Measurements from ENCODE around the gene PKLR.
"Not testable (repeated sequence)": the region's sequence is repeated elsewhere in the genome, so short reads cannot be mapped to it uniquely, and the experiment has no call there.

PKLR gene

DNA sequence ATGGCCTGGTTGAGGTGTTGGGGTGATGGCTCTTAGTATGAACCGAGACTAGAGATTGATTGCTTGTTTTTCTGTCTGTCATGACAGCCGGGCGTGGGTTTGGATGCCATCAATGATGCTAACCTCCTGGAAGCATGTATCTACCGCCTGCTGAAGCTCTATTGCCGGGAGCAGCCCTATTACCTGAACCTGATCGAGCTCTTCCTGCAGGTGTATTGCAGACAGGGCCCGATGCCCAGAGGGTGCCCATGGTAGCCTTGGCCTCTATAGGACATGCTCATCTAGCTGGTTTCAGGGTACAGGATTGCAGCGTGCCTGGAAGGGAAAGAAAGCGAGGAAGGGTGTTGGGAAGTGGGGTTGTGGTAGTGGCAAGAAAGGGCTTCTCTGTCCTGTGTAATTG, 16.8 kb upstream of the PKLR start:
- no peak for DNase-seq (ENCODE audit: low spot score)

DNA sequence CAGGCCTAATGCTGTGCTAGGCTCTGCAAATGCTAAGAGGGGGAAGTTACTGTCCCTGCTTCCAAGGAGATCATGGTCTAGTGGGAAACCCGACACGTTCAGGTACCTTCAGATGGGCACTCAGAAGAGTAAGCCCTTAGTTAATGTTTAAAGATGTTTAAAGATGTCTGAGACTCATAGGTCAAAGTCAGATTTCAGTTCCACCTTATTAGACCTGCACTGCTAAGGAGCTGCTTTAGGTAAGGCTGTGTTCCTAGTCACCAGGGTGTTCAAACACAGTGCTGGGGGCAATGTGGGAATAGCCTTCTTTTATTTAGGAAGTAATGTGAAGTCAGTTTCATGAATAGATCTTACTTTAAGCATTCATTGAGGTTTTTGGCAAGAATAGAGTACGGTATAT, 15.7 kb upstream of the PKLR start:
- DNase-seq (ENCODE audit: low spot score), result no peak

DNA sequence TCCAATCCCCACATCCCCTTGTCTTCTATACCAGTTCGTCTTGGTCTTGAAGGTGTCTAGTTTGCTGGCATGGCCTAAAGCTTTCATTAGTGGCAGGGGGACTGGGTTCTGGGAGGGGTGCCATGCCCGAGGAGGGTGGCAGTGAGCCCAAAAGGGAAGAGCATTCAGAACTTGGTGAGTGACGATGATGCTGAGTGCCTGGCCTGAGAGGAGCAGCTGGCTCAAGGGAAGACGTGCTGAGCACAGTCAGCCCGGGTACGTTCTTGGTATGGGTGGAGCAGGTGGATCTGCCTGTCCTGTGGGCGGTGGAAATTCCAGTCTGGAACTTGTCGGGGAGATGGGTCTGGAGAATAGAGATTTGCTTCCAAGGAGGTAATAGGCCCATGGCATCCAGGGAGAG, 12.0 kb upstream of the PKLR start:
- DNase-seq (ENCODE audit: low spot score), result no peak

DNA sequence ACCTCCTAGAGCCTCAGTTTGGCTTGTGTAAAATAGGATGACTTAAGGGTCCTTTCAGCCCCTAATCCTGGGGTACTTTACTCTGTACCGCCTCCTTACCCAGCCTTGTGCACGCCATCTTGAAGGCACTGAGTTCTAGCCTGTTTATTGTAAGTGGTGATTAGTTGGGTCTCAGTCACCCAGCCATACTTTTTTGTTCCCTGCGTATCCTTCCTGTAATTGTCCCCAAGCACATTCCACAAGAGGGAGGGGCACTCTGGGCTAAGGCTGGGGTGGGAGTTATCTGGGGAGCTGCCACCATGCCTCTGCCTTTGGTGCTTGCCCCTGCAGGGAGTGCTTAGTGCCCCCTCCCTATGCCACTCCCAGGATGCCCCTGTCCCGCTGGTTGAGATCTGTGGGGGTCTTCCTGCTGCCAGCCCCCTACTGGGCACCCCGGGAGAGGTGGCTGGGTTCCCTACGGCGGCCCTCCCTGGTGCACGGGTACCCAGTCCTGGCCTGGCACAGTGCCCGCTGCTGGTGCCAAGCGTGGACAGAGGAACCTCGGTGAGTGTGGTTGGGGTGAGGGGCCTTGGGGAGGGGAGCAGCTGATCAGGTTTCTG, 8.3 kb upstream of the PKLR start:
- DNase-seq (ENCODE audit: low spot score), result no peak

DNA sequence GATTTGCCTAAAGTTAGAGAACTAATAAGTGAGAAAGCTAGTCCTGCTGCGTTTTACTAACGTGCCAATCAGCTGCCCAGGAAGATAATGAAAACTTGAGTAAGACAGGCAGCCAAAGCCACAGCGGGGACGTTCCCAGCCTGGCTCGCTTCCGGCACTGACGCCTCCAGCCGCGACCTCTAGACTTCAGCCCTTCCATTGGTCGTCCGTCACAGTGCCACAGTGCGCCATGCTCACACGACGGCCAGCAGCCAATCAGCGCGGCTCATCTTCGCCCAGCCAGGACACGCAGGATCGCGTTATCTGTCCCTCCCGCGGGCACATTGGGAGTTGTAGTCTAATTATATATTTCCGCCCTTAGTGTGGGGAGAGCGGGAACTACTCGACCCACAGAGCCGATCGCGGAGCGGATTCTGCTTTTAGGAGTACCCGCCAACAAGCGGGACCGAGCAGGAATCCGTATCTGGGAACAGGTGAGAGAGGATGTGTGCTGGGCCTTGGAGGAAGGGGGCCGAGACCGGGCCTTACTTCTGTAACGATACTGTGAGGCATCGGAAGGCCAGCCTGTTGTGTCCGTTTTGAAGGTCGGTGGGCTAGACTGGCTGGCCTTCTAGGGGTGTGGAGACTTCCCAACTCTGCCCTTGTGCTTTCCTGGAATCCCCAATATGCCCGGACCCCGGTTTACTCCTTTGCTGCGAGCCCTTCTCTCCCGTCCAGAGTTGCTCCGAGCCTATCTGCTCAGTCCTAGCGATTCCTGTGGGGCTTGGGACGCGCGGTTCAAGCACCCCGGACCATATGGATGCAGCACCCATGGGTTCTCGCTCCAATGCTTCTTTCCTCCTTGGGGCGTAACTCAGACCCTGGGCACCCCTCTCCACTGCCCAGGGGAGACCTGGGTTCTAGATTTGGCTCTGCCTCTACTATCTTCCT, 7.5 kb upstream of the PKLR start, which contains the start of gene FDPS:
Gene FDPS (plus strand): TSS at position 374 of the 930 bp plus-strand sequence. CDS start 924 bp downstream, outside the sequence.
- peak; percentile 99 for DNase-seq (ENCODE audit: low spot score)

DNA sequence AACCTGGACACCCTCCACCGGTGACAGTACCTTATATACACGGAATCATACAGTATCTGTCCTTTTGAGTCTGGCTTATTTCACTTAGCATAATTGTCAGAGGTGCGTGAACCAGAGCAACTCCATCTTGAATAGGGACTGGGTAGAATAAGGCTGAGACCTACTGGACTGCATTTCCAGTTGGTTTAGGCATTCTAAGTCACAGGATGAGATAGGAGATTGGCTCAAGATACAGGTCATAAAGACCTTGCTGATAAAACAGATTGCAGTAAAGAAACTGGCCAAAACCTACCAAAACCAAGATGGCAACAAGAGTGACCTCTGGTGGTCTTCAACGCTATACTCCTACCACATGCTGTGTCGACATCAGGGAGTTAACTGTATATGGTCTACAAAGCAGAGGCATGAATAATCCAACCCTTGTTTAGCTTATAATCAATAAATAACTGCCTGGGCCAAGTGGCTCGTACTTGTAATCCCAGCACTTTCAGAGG, 6.1 kb upstream of the PKLR start:
- DNase-seq (ENCODE audit: low spot score), result no peak

DNA sequence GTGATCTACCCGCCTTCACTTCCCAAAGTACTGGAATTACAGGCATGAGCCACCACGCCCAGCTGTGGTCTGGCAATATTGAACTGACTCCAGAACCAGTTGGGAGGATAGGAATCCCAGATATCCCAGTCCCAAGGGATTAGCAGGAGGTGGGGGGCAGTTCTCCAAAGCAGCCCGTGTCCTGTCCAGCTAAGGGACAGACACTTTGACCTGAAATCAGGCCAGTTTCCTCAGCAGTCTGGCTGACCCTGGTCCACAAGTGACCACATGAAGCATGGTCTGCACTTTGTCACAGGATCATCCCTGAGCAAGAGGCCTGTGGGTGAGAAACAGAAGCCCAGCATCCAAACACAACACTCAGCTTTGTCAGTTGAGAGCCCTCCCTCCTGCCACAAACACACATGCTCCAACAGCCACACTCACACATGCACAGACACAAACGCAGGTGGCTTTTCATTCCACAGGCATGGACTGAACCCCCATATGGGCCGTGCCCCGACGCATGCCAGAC, 4.7 kb upstream of the PKLR start:
- DNase-seq (ENCODE audit: low spot score), result peak; percentile 56

DNA sequence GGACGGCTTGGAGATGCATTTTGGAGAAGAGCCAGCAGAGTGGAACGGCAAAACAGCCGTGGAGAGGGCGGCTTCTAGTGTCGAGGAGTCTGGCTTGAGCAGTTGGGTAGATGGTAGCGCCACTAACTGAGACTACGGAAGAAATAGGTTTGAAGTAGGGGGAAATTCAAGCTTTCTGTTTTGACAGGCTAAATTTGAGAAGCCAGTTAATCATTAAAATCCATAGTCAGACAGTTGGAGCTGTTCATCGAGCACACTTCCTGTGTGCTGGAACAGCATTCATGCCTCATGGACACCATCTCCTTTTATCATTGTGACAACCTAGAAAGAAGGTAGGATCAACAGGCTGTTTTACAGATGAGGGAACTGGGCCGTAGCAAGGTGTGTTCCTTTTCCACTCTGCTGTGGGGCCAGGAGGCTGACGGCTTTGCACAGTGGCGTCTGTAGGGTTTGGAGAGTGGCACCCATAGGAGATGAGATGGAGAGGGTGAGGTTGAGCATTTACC, 3.4 kb upstream of the PKLR start:
- DNase-seq (ENCODE audit: low spot score), result no peak

DNA sequence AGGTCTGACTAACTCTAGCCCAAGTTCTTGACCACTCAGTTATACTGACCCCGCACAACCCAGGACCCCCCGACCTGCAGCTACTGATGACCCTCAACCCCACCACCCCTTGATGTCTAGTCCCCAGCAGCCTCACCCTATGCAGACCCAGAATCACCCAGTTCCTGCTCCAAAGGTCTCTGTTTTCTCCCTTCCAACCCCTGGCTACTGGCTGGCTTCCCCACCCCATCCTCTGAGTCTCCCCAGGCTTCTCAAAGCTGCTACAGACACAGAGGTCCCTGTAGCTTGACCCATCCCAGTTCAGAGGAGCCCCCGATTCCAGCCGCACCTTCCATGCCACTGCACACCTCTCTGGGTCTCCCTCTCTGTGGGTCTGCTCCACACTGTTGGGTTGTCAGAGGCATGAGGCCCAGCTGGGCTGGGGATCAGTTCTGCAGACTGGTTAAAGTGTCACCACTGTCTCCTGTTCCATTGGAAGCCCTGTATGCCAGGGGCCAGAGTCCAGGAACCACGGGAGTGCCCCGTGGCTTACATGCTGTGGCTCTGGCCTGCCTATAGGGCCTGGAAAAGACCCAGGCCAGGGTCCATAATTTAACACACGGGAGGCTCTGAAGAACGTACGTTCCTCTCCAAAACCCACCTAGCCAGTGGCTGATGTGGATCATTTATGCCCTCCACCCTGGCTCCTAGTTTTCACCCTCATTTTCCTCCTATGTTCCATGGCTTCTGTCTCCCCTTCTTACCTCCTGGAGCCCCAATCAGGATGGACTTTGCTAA, 497 bp downstream of the PKLR start:
- DNase-seq (ENCODE audit: low spot score), result no peak

DNA sequence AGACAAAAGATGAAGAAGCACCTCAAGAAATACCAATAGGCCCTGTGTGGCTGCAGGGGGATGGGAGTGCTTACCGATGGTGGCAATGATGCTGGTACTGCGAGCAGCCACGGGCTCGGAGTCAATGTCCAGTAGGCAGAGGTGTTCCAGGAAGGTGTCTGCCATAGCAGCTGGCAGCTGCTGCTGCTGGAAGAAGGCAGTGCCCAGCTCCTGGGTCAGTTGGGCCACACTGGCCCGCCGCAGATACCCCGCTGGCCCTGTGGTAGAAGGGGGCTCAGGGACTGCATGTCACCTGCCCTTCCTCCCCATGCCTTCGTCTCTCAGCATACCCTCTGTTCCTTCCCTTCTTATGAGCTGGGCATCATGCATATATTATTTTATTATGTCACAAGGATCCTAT, 1.2 kb downstream of the PKLR start:
- DNase-seq (ENCODE audit: low spot score), result no peak

DNA sequence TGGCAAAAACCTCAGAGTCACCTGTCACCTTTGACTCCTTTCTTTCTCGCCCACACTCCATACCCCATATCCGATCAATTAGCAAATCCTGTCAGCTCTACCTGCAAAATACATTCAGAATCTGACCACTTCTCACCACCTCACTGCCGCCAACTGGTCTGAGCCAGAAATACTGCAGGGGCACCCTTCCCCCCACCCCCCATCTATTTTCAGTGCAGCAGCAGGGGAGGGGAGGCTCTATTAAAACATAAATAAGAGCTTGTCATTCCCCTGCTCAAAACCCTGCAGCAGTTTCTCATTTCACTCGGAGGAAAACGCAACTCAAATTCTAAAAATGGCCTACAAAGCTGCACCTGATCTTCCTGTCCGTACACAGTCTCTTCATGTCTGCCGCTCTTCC, 3.9 kb downstream of the PKLR start:
- no peak for DNase-seq (ENCODE audit: low spot score)

DNA sequence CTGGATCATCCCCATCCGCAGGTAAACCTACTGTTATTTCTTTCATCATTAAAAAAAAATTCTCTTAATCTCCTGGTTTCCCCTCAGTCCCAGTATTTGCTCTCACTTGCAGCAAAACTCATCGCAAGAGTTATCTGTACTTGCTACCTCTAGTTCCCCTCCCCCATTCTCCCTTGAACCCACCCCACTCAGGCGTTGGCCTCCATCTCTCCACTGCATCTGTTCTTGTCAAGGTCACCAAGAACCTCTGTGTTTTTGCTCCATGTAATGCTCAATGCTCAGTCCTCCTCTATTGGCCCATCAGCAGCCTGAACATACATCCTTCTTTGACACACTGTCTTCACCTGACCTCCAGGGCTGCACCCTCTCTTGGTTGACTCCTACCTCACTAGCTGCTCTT, 4.6 kb downstream of the PKLR start:
- no peak for DNase-seq (ENCODE audit: low spot score)

DNA sequence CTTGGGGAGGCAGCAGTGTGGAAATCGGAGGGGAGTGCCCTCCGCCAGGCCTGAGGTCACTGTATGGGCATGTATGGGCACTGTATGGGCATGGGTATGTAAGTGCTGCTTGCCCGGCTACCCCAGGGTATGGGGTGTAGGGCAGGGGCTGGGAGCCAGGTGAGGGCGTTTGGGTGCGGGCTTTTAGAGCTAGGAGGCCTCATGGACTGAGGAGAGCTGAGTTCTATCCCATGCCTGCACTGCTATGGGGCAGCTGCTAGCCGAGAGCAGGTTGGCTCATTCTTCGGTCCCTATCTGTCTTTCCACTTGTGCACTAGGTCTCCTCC, 5.3 kb downstream of the PKLR start:
- DNase-seq (ENCODE audit: low spot score), result no peak

DNA sequence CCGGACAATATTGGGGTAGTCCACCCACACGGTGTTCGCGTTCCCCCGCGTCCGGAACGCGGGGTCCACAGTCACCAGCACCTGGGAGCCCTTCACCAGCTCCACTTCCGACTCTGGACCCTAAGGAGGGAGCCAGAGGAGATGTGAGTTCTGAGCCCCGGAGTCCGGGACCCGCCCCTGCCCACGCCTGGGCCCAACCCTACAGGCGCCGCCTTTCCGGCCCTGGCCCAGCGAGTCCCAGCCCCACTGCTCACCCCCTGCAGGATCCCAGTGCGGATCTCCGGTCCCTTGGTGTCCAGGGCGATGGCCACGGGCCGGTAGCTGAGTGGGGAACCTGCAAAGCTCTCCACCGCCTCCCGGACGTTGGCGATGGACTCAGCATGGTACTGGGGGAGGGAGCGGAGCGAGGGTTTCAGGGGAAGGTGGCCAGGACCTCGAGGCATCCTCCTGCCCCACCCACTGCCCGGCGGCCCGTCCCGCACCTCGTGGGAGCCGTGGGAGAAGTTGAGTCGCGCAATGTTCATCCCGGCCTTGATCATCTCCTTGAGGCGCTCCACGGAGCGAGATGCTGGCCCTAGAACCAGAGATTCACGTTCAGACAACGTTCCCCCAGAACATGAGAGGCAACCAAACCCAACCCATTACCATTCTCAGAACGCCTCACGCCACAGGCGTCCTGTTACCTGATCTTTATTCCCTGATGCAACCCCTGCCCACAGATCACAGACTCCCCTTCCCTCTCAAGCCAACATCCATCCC, 5.9 kb downstream of the PKLR start:
- DNase-seq (ENCODE audit: low spot score), result no peak

DNA sequence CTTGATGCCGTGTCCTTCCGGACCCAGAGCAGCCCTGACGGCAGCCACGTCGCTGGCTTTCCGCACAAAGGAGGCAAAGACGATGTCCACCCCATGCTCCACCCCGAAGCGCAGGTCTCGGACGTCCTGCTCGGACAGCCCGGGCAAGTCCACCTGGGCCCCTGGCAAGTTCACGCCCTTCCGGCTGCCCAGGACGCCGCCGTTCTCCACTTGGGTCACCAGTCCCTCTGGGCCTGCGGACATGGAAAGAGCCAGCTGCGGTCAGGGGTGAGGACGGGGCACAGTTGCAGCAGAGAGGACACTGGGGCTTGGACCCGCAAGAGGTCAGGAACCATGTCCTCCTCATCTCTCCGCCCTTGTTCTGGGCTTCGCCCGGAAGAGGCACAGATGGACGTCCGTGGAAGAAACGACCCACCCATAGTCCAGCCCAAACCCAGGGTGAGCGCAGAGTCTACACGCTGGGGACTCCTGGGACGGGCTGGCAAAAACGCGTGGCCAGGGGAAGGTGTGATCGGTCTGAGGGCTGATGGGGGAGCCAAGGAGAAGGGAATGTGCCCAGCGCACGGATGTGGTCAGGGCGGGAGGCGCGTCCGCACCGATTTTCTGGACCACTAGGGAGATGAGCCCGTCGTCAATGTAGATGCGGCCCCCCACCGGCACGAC, 6.6 kb downstream of the PKLR start:
- DNase-seq (ENCODE audit: low spot score), result no peak

DNA sequence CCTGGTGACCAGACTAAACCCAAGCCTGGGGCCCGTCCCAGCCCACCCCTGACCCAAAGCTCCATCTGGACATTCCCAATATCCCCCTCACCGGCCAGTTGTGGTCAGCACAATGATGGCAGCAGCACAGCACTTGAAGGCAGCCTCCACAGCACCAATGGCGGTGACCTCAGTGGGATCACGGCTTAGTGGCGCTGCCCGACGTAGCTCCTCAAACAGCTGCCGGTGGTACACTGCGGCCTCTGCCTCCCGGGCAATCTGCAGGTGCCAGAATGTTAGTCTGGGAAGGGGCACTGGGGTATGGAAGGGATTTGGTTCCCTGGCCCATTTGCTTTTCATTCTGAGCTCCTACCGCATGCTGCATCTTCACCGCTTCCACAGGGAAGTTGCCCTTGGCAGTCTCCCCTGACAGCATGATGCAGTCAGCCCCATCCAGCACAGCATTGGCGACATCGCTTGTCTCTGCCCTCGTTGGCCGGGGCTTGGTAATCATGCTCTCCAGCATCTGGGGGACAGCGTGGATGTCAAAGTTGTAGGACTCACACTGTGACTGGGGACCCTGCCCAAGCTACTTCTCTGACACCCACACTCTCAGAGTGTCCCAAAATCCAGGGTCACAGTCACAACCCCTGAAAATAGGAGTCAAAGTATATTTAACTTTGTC, 8.0 kb downstream of the PKLR start:
- DNase-seq (ENCODE audit: low spot score), result no peak

DNA sequence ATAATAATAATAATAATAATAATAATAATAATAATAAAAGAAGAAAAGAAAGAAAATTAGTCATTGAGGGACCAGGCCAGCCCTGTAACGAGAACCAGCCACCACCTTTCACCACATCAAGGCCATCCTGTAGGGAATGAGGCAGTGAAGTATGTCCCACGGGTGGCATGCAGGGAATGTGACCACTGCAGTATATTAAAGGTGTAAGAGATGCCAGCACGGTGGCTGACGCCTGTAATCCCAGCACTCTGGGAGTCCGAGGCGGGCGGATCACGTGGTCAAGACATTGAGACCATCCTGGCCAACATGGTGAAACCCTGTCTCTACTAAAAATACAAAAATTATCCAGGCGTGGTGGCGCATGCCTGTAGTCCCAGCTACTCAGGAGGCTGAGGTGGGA, 10.2 kb downstream of the PKLR start:
- DNase-seq (ENCODE audit: low spot score), result not testable (repeated sequence)

DNA sequence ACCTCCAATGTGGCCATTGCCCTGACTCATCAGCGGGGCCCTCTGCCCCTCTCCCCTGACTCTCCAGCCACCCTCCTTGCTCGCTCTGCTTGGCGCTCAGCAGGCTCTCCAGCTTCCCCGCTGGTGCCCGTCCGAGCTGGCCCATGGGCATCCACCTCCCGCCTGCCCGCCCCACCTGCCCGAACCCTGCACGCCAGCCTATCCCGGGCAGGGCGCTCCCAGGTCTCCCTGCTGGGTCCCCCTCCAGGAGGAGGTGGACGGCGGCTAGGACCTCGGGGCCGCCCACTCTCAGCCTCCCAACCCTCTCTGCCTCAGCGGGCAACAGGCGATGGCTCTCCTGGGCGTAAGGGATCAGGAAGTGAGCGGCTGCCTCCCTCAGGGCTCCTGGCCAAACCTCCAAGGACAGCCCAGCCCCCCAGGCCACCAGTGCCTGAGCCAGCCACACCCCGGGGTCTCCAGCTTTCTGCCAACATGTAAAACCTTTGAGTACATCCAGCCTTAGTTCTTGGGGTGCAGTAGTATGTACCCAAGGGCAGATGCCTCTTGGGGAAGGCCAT, 13.2 kb downstream of the PKLR start:
- DNase-seq (ENCODE audit: low spot score), result no peak

DNA sequence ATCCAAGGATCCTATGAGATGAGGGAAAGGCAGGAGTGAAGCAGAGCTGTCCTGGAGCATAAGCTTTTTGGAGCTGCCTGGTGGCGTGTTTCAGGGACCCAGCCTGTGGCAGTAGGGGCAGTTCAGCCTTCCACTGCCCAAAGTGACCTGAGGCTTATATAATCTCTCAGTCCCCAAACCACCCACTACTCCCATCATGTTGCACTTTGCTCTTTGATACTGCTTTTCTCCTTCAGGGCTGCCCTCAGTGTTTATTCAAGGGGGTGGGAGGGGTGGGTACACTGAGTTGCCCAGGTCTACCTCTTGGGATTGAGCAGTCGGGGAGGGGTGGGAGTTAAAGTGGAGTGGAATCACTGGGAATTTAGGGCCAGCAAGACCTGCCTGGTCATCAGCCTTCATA, 14.7 kb downstream of the PKLR start:
- no peak for DNase-seq (ENCODE audit: low spot score)

DNA sequence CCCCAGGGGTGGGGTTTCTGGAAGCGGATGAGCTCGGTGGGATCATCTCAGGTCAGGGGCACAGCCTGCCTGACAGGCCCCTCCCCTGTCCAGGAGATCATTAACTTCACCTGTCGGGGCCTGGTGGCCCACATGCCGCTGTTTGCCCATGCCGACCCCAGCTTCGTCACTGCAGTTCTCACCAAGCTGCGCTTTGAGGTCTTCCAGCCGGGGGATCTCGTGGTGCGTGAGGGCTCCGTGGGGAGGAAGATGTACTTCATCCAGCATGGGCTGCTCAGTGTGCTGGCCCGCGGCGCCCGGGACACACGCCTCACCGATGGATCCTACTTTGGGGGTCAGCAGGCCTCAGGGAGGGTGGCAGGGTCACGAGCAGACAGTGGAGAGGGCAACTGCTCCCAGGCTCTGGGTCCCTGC, 15.6 kb downstream of the PKLR start:
- no peak for DNase-seq (ENCODE audit: low spot score)

Measured in AG08395 (cell line).